Smooth muscle cell (in vitro differentiated cells): ENCODE results near the gene SP8. TPM values are rescaled to one million over a fixed set of nuclear protein-coding genes. Genes with fewer than 3 reads are reported as not detected.

Experiments used
- DNase-seq: peaks from one replicate; lab custom pipeline; 2025; ENCODE audit not compliant: unreplicated experiment; lab: John Stamatoyannopoulos, UW
- H2AFZ ChIP-seq: fragments of 200-600 bp; sonication (generic); 2 replicates; pipeline ENCODE4 v1.6.0; 2016; ENCODE audit warnings: antibody characterized with exemption, low read depth, mild to moderate bottlenecking
- H3F3A ChIP-seq: fragments of 200-600 bp; sonication (generic); 2 replicates; pipeline ENCODE4 v1.6.0; 2017; ENCODE audit warnings: antibody characterized with exemption, low read depth
- H3K27ac ChIP-seq: fragments of 200-600 bp; sonication (generic); 2 replicates; pipeline ENCODE4 v1.5.1; 2016; ENCODE audit warnings: low read depth, mild to moderate bottlenecking
- H3K27me3 ChIP-seq: fragments of 200-600 bp; sonication (generic); 2 replicates; pipeline ENCODE4 v1.6.1; 2016; ENCODE audit warnings: low read depth, mild to moderate bottlenecking
- H3K36me3 ChIP-seq: fragments of 200-600 bp; sonication (generic); 2 replicates; pipeline ENCODE4 v1.5.1; 2016; ENCODE audit warnings: low read depth
- H3K4me1 ChIP-seq: fragments of 200-600 bp; sonication (generic); 2 replicates; pipeline ENCODE4 v1.5.1; 2016; ENCODE audit warnings: low read depth
- H3K4me2 ChIP-seq: fragments of 200-600 bp; sonication (generic); 2 replicates; pipeline ENCODE4 v1.6.0; 2016; ENCODE audit warnings: mild to moderate bottlenecking
- H3K4me3 ChIP-seq: fragments of 200-600 bp; sonication (generic); 2 replicates; pipeline ENCODE4 v1.5.1; 2016; ENCODE audit warnings: mild to moderate bottlenecking
- H3K79me2 ChIP-seq: fragments of 200-600 bp; sonication (generic); 2 replicates; pipeline ENCODE4 v1.6.0; 2016; ENCODE audit warnings: low read depth, mild to moderate bottlenecking
- H3K9ac ChIP-seq: fragments of 200-600 bp; sonication (generic); 2 replicates; pipeline ENCODE4 v1.6.0; 2016; ENCODE audit warnings: low read depth
- H3K9me3 ChIP-seq: fragments of 200-600 bp; sonication (generic); replicated peaks from 2 replicates; pipeline ENCODE4 v1.5.1; 2016; ENCODE audit warnings: low read depth
- H4K20me1 ChIP-seq: fragments of 200-600 bp; sonication (generic); 2 replicates; pipeline ENCODE4 v1.6.0; 2016; ENCODE audit warnings: low read depth
- WGBS: methylation state at CpG from one replicate; pipeline ENCODE4 v1.1.7; 2016; ENCODE audit warnings: low lambda C conversion rate; 5-methylcytosine and 5-hydroxymethylcytosine counted together
- polyA plus RNA-seq: library from polyadenylated mRNA; unstranded; fragments of >200 nt; fragmentation: Nextera tagmentation; extraction: Ambion mirVana; gene quantifications from 2 replicates; pipeline ENCODE4 v1.2.1, GENCODE V29; 2016
- total RNA-seq: library from RNA; depleted of rRNA; stranded (reverse); fragments of >200 nt; gene quantifications from 2 replicates; pipeline ENCODE4 v1.2.3, GENCODE V29; 2014
- TF ChIP-seq, protein P1 (sequence below): fragments of 200-600 bp; sonication (generic); IDR thresholded peaks from 2 replicates; pipeline ENCODE4 v1.5.1; 2017; ENCODE audit warnings: borderline replicate concordance, mild to moderate bottlenecking, antibody characterized with exemption; ENCODE audit not compliant: insufficient read depth, poor library complexity, severe bottlenecking

SP8 gene
- total and polyA plus RNA-seq, 2 experiments from 2014 or later = not detected

DNA sequence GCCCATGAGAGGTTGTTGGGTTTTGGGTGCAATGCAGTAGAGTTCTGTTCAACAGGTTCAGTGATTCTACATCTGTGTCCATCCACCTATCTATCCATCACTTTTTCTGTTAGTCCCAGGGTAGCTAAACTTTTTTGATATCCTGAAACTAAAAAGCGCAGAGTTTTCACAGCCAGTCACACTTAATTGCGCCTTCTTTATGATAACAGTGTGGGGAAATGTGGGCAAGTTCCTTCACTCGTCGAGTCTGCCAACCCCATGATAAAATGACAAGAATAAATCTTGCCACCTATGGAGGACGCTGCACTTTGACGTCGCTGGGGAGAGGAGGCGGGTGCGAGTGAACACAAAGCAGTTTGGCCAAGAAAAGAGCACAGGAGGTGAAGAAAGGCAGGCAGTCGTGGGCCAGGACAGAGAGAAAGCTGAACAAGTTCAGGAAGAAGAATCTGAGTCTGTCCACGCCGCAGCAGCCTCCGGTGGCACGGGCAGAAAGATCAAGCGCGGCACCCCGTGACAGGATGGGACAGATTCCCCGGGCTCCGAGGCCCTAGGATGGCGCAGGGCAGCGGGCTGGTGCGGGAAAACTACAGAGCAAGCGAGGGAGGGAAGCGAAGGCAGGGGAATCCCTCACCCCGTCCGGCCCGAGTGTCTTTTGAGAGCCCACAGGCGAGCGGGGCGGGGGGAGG, 9.2 kb downstream of the SP8 start:
- no peaks in the 10 kb centered on the region for H3K9me3 ChIP-seq
- no peaks in the 10 kb centered on the region for H3K79me2 ChIP-seq
- peaks cover 96% of the 10 kb centered on the region for H3K27me3 ChIP-seq
- H3K4me3 ChIP-seq = peak overlapping the region; percentile 58
- H3K36me3 ChIP-seq = no peaks in the 10 kb centered on the region
- H3K4me1 ChIP-seq = peaks cover 20% of the 10 kb centered on the region
- WGBS = 8% methylated on average over 30 of the region's 30 CpGs
- no peaks in the 10 kb centered on the region for H3F3A ChIP-seq
- TF ChIP-seq, protein P1, sequence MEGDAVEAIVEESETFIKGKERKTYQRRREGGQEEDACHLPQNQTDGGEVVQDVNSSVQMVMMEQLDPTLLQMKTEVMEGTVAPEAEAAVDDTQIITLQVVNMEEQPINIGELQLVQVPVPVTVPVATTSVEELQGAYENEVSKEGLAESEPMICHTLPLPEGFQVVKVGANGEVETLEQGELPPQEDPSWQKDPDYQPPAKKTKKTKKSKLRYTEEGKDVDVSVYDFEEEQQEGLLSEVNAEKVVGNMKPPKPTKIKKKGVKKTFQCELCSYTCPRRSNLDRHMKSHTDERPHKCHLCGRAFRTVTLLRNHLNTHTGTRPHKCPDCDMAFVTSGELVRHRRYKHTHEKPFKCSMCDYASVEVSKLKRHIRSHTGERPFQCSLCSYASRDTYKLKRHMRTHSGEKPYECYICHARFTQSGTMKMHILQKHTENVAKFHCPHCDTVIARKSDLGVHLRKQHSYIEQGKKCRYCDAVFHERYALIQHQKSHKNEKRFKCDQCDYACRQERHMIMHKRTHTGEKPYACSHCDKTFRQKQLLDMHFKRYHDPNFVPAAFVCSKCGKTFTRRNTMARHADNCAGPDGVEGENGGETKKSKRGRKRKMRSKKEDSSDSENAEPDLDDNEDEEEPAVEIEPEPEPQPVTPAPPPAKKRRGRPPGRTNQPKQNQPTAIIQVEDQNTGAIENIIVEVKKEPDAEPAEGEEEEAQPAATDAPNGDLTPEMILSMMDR = no peak
- no peak for DNase-seq
- H3K9ac ChIP-seq = no peak overlapping the region
- H3K27ac ChIP-seq = no peak overlapping the region
- H4K20me1 ChIP-seq = no peaks in the 10 kb centered on the region
- H2AFZ ChIP-seq = peak overlapping the region; percentile 86
- peak overlapping the region; percentile 90 for H3K4me2 ChIP-seq

DNA sequence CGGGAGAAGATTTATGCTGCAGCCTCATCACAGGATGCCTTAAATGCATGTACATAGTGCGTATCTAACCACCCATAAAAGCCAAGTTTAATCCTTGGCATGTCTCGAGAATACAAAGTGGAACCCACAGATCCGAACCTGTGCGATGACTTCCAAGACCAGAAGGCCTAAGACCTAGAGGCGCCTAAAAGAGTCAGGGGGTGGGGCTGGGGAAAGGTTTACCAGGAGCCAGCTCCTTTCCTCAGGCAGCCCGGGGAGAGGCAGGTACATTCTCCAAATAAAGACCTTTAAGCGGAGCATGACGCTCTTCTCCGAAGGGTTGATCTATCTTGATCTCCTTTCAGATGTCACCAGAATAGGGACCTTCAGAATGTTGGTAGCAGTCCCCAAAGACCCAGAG, 9.7 kb downstream of the SP8 start:
- Histone ChIP-seq H4K20me1 (no peaks in the 10 kb centered on the region), H3K4me2 (no peak overlapping the region), H2AFZ (no peak overlapping the region), H3K4me1 (peaks cover 20% of the 10 kb centered on the region), H3K9me3 (no peaks in the 10 kb centered on the region), H3K27ac (no peak overlapping the region), H3K27me3 (peaks cover 96% of the 10 kb centered on the region), H3K9ac (no peak overlapping the region), H3F3A (no peaks in the 10 kb centered on the region), H3K79me2 (no peaks in the 10 kb centered on the region), H3K36me3 (no peaks in the 10 kb centered on the region), H3K4me3 (no peak overlapping the region)
- WGBS = 12% methylated on average over 10 of the region's 10 CpGs
- TF ChIP-seq, protein P1 = no peak
- DNase-seq = no peak

DNA sequence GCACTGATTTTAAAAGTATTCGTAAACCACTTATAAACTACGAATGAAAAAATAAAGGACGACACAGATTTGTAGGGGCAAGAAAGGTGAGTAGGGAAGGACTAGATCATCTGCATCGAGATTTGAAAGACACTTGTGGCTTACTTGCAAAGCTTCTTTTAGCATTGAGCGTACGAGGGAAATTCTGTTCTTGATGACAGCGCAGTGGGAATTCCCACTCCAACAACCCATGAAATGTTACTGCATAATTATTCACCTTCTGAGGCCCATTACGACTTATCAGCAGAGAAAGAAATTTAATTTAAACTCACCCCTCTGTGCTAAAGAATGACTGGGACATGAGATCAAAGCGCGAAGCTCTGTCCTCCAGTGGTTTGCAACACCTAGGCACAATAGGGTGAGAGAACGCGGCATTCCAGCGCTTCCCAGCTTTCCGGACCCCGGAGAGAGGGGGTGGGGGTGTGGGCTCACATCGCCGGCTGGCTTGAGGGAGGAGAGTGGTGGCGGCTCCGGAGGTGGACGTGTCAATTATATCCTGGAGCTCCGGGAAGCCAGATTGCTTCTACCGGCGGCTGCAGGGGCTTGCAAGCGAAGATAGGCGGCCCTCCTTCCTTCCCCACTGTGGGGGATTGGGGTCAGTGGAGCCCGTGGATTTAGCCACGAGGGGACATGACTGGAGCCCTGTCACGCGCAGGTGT, 10.3 kb downstream of the SP8 start:
- Histone ChIP-seq H3K79me2 (no peaks in the 10 kb centered on the region), H3K9ac (no peak overlapping the region), H3K9me3 (no peaks in the 10 kb centered on the region), H3K27ac (no peak overlapping the region), H4K20me1 (no peaks in the 10 kb centered on the region), H3K36me3 (no peaks in the 10 kb centered on the region), H3K4me3 (no peak overlapping the region), H2AFZ (no peak overlapping the region), H3F3A (no peaks in the 10 kb centered on the region), H3K27me3 (peaks cover 96% of the 10 kb centered on the region), H3K4me2 (no peak overlapping the region), H3K4me1 (peaks cover 20% of the 10 kb centered on the region)
- no peak for DNase-seq
- WGBS = 8% methylated on average over 28 of the region's 29 CpGs
- TF ChIP-seq, protein P1 = no peak
